Measurements from ENCODE around the gene PPP2R2C.

Gene PPP2R2C

GRCh38 chr4:6500481-6501140 is 28.2 kb upstream of the PPP2R2C start:
- no peaks in the 10 kb centered on the region for H3K4me1 ChIP-seq (ENCODE audit: insufficient read depth, low read length)
- H3K9ac ChIP-seq (ENCODE audit: low read depth, low read length): no peak overlapping the region
- H3K9me3 ChIP-seq (ENCODE audit: control insufficient read depth, insufficient read depth, low read length): peaks cover 9% of the 10 kb centered on the region
- no peaks in the 10 kb centered on the region for H3K36me3 ChIP-seq (ENCODE audit: insufficient read depth, low read length)

- Histone ChIP-seq H3K9me3 (ENCODE audit: control insufficient read depth, insufficient read depth, low read length) (no peaks in the 10 kb centered on the region), H3K9ac (ENCODE audit: low read depth, low read length) (no peak overlapping the region), H3K4me1 (ENCODE audit: insufficient read depth, low read length) (no peaks in the 10 kb centered on the region), H3K36me3 (ENCODE audit: insufficient read depth, low read length) (no peaks in the 10 kb centered on the region)
Measured at GRCh38 chr4:6499238-6499600, 26.8 kb upstream of the PPP2R2C start.

GRCh38 chr4:6498511-6499237 is 26.3 kb upstream of the PPP2R2C start:
- H3K9ac ChIP-seq (ENCODE audit: low read depth, low read length): no peak overlapping the region
- no peaks in the 10 kb centered on the region for H3K9me3 ChIP-seq (ENCODE audit: control insufficient read depth, insufficient read depth, low read length)
- H3K36me3 ChIP-seq (ENCODE audit: insufficient read depth, low read length): no peaks in the 10 kb centered on the region
- H3K4me1 ChIP-seq (ENCODE audit: insufficient read depth, low read length): peaks cover 3% of the 10 kb centered on the region; the same call in 1 of the 2 replicates

GRCh38 chr4:6497796-6498195 is 25.4 kb upstream of the PPP2R2C start:
- Histone ChIP-seq H3K36me3 (ENCODE audit: insufficient read depth, low read length) (no peaks in the 10 kb centered on the region), H3K4me1 (ENCODE audit: insufficient read depth, low read length) (peaks cover 5% of the 10 kb centered on the region; the same call in 1 of the 2 replicates), H3K9me3 (ENCODE audit: control insufficient read depth, insufficient read depth, low read length) (no peaks in the 10 kb centered on the region), H3K9ac (ENCODE audit: low read depth, low read length) (no peak overlapping the region)

GRCh38 chr4:6495736-6496135 is 23.3 kb upstream of the PPP2R2C start:
- Histone ChIP-seq H3K9me3 (ENCODE audit: control insufficient read depth, insufficient read depth, low read length) (no peaks in the 10 kb centered on the region), H3K9ac (ENCODE audit: low read depth, low read length) (no peak overlapping the region), H3K4me1 (ENCODE audit: insufficient read depth, low read length) (peaks cover 5% of the 10 kb centered on the region; the same call in 1 of the 2 replicates), H3K36me3 (ENCODE audit: insufficient read depth, low read length) (no peaks in the 10 kb centered on the region)

- Histone ChIP-seq H3K9ac (ENCODE audit: low read depth, low read length) (no peak overlapping the region), H3K36me3 (ENCODE audit: insufficient read depth, low read length) (no peaks in the 10 kb centered on the region), H3K9me3 (ENCODE audit: control insufficient read depth, insufficient read depth, low read length) (no peaks in the 10 kb centered on the region), H3K4me1 (ENCODE audit: insufficient read depth, low read length) (peaks cover 5% of the 10 kb centered on the region; the same call in 1 of the 2 replicates)
Measured at GRCh38 chr4:6495296-6495590, 22.8 kb upstream of the PPP2R2C start.

- no peaks in the 10 kb centered on the region for H3K36me3 ChIP-seq (ENCODE audit: insufficient read depth, low read length)
- no peaks in the 10 kb centered on the region for H3K9me3 ChIP-seq (ENCODE audit: control insufficient read depth, insufficient read depth, low read length)
- peaks cover 5% of the 10 kb centered on the region; the same call in 1 of the 2 replicates for H3K4me1 ChIP-seq (ENCODE audit: insufficient read depth, low read length)
- H3K9ac ChIP-seq (ENCODE audit: low read depth, low read length): no peak overlapping the region
Measured at GRCh38 chr4:6494431-6495295, 22.2 kb upstream of the PPP2R2C start.

GRCh38 chr4:6493658-6494304 is 21.4 kb upstream of the PPP2R2C start:
- H3K9me3 ChIP-seq (ENCODE audit: control insufficient read depth, insufficient read depth, low read length): no peaks in the 10 kb centered on the region
- no peak overlapping the region for H3K9ac ChIP-seq (ENCODE audit: low read depth, low read length)
- peaks cover 5% of the 10 kb centered on the region; the same call in 1 of the 2 replicates for H3K4me1 ChIP-seq (ENCODE audit: insufficient read depth, low read length)
- no peaks in the 10 kb centered on the region for H3K36me3 ChIP-seq (ENCODE audit: insufficient read depth, low read length)

- H3K9me3 ChIP-seq (ENCODE audit: control insufficient read depth, insufficient read depth, low read length): no peaks in the 10 kb centered on the region
- no peak overlapping the region for H3K9ac ChIP-seq (ENCODE audit: low read depth, low read length)
- no peaks in the 10 kb centered on the region for H3K36me3 ChIP-seq (ENCODE audit: insufficient read depth, low read length)
- H3K4me1 ChIP-seq (ENCODE audit: insufficient read depth, low read length): peaks cover 5% of the 10 kb centered on the region; the same call in 1 of the 2 replicates
Measured at GRCh38 chr4:6492861-6493657, 20.6 kb upstream of the PPP2R2C start.

GRCh38 chr4:6492027-6492590 is 19.7 kb upstream of the PPP2R2C start:
- no peak overlapping the region for H3K9ac ChIP-seq (ENCODE audit: low read depth, low read length)
- H3K4me1 ChIP-seq (ENCODE audit: insufficient read depth, low read length): peaks cover 5% of the 10 kb centered on the region; the same call in 1 of the 2 replicates
- no peaks in the 10 kb centered on the region for H3K36me3 ChIP-seq (ENCODE audit: insufficient read depth, low read length)
- no peaks in the 10 kb centered on the region for H3K9me3 ChIP-seq (ENCODE audit: control insufficient read depth, insufficient read depth, low read length)

GRCh38 chr4:6491235-6491634 is 18.8 kb upstream of the PPP2R2C start:
- Histone ChIP-seq H3K9ac (ENCODE audit: low read depth, low read length) (no peak overlapping the region), H3K9me3 (ENCODE audit: control insufficient read depth, insufficient read depth, low read length) (no peaks in the 10 kb centered on the region), H3K4me1 (ENCODE audit: insufficient read depth, low read length) (peaks cover 5% of the 10 kb centered on the region; the same call in 1 of the 2 replicates), H3K36me3 (ENCODE audit: insufficient read depth, low read length) (no peaks in the 10 kb centered on the region)

GRCh38 chr4:6489927-6490326 is 17.5 kb upstream of the PPP2R2C start:
- H3K9me3 ChIP-seq (ENCODE audit: control insufficient read depth, insufficient read depth, low read length): no peaks in the 10 kb centered on the region
- no peak overlapping the region for H3K9ac ChIP-seq (ENCODE audit: low read depth, low read length)
- peaks cover 5% of the 10 kb centered on the region; the same call in 1 of the 2 replicates for H3K4me1 ChIP-seq (ENCODE audit: insufficient read depth, low read length)
- no peaks in the 10 kb centered on the region for H3K36me3 ChIP-seq (ENCODE audit: insufficient read depth, low read length)

- no peaks in the 10 kb centered on the region for H3K36me3 ChIP-seq (ENCODE audit: insufficient read depth, low read length)
- H3K4me1 ChIP-seq (ENCODE audit: insufficient read depth, low read length): no peaks in the 10 kb centered on the region
- H3K9me3 ChIP-seq (ENCODE audit: control insufficient read depth, insufficient read depth, low read length): no peaks in the 10 kb centered on the region
- no peak overlapping the region for H3K9ac ChIP-seq (ENCODE audit: low read depth, low read length)
Measured at GRCh38 chr4:6487466-6487865, 15.1 kb upstream of the PPP2R2C start.
